HG02642 (cell line): ENCODE measurements around the gene SATB2.
A peak's percentile ranks its signal among the peaks of the same experiment; 100 is the strongest.

Experiments used
- ATAC-seq: cut with Tn5 transposase; IDR thresholded peaks from one replicate; pipeline ENCODE4 v1.9.1; 2021; ENCODE audit warnings: mild to moderate bottlenecking; ENCODE audit not compliant: unreplicated experiment, poor library complexity

The SATB2 gene

DNA sequence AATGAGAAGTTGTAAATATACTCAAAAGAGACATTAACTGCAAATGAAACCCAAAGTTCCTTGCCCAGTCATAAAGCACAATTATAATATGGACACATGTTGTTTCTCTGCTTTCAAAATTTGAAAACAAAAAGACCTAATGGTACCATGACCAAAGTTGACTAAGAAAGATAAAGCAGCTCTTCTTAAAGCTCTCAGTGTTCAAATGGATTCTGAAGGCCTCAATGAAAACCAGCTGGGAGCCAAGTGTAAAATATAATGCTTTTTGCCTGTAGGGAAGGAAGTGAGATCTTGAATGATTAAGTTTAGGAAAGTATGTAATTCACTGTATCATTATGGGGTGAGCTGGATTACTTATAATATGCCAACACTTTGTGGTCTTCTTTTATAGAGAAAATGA, 178.6 kb downstream of the SATB2 start:
- no peak for ATAC-seq

DNA sequence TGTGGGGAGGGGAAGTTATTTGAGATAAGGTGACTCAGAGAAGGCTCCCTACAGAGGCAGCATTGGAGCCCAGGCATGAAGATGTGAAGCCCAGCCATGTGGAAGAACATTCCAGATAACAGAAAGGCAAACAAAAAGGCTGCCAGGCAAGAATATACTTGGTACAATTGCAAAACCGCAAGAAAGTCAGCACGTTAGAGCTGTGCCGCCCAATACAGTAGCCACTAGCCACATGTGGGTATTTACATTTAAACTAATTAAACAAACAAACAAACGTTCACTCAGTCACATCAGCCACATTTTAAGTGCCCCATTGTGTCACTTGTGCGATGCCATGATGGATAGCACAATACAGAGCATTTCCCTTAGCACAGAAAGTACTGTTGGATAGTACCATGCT, 179.6 kb downstream of the SATB2 start:
- no peak for ATAC-seq

GRCh38 chr2:199273042-199273511, 184.7 kb downstream of the SATB2 start:
- no peak for ATAC-seq

GRCh38 chr2:199261936-199262335, 195.8 kb downstream of the SATB2 start:
- ATAC-seq = no peak

- ATAC-seq = no peak
Observed at GRCh38 chr2:199261239-199261638, 196.5 kb downstream of the SATB2 start.

- no peak for ATAC-seq
Observed at GRCh38 chr2:199259671-199260070, 198.1 kb downstream of the SATB2 start.

- no peak for ATAC-seq
Observed at GRCh38 chr2:199258291-199258690, 199.4 kb downstream of the SATB2 start.

DNA sequence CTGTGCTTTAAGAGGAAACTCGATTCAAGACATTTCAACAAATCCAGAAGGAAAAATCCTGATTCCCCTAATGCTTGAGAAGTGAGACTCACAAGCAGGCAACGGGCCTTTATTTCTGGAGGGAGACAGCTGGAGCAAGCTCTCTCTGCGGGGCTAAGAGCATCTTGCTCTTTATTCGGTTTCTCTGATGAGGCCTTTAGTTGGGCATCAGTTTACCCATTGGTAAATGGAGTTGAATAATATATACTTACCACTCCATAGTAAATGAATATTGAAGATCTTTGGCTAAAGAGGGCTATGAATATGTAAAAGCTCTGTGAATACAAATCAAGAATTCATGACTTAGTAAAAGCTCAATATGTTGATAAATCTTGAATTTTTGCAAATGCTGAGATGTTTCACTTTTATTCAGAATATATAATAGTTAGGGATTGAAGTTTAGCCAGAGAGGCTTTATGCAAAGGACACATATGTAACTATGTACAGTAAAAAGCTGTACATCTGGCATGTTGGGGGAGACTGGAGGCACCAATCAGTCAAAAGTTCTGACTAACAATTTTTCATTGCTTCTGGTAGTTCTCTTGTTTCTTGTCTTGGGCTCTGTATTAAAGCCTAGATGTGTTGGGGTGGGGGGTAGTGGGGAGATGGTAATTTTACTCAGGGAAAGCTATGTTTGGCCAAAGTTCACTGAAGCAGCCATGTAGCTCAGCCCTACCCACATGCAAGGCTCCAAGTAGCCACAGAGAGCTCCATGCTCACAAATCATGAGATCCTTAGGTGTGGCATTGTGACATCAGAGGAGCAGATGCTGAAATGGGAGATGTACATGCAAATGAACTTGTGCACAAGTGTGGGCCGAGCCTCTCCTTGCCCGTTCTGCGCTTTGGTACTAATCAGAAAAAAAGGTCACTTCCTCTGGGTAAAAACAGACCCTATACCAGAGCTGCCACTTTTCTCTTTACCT, 200.2 kb downstream of the SATB2 start:
- no peak for ATAC-seq

GRCh38 chr2:199230091-199230490, 227.6 kb downstream of the SATB2 start:
- no peak for ATAC-seq

DNA sequence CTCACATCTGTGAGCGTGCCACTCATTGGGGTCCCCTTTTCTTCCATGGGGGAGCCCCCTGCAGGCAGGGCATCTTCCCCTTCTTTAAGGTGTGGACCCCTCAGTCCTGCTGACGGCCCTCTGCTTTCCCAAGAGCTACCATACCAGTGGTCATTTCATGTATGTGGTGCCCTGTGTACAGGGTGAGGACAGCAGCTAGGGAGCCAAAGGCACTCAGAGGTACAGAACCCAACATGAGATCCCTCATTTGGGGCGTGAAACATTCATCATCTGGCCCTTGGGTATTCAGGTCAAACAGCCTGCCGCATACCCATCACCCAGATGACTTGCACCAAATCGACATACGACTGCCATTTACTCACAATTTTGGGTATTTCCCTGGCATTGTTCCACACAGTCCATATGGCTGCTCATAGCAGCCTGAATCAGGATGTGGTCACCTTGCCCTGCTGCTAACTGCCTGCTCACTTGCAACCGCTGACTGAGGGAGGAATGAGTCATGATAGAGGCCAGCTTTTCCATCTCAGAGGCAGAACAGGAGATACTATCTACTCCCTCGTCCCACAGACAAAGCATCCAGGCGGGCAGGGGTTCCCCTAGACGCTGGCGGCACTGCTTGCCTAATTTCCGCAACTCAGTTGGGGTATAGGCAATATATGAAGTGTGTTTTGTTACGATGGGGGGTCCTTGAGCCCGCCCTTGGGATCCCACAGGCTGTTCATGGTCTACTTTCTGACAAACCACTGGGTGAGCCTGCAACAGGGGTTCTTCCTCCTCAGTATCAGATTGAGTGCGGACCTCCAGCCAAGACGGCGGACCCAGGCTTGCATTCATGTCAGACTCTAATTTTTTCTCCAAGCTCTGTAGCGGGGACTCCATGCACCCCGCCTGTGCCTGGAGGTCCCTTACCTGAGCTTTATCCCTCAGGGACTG, 228.6 kb downstream of the SATB2 start:
- ATAC-seq = peak; percentile 53

GRCh38 chr2:199223791-199224190, 233.9 kb downstream of the SATB2 start:
- ATAC-seq = no peak

- no peak for ATAC-seq
Observed at GRCh38 chr2:199220920-199221319, 236.8 kb downstream of the SATB2 start.

DNA sequence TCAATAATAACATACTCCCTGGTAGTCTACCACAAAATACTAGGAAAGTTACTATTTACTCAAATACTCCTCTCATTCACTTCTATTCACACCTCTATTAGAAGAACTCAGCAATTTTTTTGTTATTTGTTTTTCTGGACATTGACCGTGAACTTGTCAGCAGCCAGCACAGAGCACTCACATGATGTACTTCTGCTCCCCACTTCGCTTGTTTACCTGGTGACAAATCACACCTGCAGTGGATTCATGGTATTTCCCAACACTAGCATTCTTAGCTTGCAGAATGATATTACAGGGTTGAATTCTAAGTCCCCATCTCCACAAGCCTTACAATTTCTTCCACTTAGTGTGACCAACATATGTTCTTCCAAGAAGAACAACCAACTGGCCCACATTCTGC, 238.2 kb downstream of the SATB2 start:
- ATAC-seq = no peak
